NCI-H2107 treated with DMSO at 0.1 percent for 48 hours (cell line): ENCODE results near the gene CITED4.
A peak's percentile ranks its signal among the peaks of the same experiment; 100 is the strongest.

Experiments
- DNase-seq: peaks from one replicate; lab custom pipeline; 2025; ENCODE audit not compliant: unreplicated experiment; lab: John Stamatoyannopoulos, UW

Gene CITED4

DNA sequence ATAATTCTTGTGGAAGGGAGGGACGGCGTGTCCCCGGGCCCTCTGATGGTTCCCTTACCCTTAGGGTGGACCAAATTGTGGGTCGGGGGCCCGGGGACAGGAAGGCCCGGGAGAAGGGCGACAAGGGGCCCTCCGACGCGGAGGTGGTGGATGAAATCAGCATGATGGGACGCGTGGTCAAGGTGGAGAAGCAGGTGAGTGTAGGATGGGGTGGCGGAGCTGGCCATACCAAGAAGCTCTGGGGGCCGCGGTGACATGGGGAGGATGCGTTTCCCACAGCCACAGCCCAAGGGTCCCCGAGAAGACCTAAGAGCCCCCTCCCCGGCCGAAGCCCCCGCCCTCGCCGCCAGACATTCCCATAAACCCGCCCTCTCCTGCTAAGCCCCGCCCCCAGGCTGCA is 24.6 kb downstream of the CITED4 start:
- DNase-seq = no peak

DNA sequence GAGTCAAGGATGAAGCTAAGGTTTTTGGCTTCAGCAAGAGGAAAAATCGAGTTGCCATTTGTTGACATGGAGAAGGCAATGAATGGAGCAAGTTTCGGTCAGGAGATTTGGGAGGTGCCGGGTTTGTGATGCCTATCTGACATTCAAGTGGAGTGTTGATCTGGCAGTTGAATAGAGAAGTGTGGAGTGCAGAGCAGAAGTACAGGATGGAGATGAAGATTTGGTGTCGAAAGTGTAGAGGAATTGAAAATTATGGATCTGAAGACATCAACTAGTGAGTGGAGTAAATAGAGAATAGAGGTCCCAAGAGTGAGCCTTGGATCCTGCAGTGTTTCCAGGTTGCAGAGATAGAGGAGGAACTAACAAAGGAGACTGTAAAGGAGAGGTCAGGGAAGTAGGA is 25.9 kb downstream of the CITED4 start:
- no peak for DNase-seq

DNA sequence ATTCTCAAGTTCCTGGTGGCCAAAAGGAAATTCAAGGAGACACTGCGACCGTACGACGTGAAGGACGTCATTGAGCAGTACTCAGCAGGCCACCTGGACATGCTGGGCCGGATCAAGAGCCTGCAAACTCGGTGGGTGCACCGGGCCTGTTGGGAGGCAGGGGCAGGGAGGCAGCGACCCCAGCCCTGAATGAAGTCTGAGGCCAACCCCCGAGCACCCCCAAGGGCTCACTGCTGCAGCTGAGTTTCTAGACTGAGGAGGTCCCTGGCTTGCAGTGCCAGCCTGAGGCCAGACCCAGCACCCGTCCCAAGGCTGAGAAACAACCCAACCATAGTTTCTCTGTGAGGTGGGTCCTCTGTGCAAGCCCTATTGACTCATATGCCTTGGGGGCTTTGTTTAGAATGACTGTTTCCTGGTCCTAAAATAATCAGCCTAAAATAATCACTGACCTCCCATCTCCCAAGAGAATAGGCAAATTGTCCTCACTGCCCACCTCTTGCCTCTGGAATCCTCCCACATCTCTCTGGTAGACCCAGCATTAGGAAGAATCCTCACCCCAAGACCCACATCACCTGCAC is 27.1 kb downstream of the CITED4 start:
- no peak for DNase-seq

DNA sequence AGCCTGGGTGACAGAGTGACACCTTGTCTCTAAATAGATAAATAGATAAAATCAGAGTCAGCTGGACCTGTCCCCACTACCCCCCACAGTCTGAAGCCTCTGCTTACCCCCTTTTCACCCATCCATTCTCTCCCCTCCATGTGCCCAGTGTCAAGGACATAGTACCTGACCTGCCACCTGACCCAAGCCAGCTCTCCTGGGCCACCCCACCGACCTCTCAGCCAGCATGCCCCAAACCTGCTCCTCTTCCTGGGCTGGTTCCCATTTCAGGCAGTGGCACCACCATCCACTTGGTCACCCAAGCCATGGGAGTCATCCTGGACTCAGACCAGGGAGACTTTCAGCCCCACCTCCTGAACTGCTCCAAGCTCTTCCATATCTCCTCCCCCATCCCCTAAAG is 28.2 kb downstream of the CITED4 start:
- no peak for DNase-seq

DNA sequence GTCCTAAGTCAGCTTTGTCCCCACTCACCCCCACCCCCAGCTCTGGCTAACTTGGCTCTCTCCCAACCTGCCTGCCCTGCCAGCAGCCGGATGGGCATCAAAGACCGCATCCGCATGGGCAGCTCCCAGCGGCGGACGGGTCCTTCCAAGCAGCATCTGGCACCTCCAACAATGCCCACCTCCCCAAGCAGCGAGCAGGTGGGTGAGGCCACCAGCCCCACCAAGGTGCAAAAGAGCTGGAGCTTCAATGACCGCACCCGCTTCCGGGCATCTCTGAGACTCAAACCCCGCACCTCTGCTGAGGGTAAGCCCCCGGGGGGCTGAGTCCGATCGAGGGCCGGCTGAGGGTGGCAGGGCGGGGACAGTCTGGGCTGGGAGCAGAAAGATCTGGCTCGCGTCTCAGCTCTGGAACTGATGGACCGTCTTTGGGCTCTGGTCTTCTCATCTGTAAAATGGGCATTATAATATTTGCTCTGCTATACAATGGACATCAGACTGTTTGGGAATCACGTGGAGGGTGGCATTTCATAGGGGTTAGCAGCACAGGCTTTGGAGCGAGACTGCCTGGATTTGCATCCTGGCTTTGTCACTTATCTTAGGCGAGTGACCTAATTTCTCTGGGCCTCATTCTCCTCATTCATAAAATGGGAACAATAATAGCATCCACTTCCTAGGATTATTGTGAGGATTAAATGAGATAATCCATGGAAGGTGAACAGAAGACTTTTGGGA is 31.0 kb downstream of the CITED4 start:
- DNase-seq = no peak

DNA sequence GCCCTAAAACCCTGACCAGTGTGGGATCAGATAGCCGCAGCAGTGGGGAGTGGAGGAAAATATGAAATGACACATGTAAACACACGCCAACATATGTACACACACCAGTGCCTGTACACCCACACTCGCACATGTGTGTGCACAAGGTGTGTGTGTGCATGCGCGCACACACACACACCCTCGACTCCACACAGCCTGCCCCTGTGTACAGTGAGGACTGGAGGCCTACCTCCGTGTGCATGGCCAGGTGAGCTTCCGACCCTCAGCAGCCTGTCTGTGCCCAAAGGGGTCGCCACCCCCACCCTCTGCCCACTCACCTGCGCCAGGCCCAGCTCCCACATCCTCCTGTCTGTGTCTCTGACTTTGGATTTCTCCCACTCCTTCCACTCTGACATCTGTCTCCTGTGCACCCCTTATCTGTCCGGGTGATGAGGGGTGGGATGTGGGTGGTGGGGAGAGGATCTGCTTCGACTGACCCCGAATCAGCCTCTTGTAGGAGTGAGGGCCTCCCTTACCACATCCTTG is 31.7 kb downstream of the CITED4 start:
- DNase-seq = no peak

DNA sequence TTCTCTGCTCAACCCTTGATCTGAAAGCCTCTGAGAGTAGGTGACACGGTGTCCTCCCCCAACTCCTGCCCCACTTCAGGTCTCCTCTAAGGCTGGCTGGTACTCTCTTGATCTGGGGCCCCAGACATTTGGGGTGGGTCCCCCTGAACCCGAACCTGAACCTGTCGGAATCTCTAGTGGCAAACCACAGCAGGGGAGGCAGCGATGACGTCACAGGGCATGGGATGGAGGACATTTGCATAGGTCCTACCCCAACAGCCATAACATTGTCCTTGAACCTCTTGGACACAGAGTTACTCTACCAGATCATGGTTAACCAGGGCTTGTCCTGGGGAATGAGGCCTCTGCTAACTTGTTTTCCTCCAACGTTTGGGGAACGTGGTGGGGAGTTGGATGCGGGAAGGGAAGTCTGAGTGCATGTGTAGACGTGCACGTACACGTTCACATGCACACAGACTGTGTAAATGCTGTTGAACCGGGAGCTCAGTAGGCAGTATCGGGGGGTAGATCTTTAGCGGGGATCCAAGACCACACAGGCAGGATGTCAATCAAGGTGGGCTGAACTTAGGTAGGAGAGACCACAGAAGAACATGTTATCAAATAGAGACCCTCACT is 32.4 kb downstream of the CITED4 start:
- DNase-seq = no peak

DNA sequence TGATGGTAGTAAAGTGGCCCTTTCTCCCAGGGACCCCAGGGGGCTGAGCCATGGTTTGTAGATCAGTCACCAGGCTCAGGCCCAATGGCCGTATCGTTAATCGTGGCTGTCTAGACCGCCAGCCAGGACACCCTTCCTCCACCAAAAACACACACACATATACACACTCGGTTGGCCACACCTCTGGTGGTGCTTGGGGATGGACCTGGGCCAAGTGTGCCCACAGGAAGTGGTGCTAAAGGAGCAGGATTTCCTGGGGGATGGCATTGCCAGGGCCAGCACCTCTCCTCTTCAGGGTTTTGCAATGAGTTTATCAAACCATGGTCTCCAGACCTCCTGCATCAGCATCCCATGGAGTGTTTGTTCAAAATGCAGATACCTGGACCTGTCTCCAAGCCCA is 36.2 kb downstream of the CITED4 start:
- DNase-seq = no peak

DNA sequence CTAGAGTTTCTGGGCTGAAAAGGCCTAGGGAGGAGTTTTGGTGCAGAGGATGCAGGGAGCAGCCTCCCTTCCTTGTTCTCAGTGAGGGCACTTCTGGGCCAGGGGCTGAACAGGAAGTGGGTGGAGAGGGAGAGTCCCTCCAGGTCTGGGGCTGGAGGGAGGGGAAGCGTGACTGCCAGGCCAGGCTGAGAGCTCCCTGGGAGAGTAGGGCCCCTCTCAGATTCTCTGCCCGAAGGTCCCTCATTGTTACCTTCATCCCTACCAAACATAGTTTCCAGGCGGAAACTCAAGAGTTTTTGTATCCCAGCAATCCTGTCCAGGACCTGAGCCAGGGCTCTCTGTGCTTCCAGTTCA is 36.8 kb downstream of the CITED4 start:
- DNase-seq = no peak

DNA sequence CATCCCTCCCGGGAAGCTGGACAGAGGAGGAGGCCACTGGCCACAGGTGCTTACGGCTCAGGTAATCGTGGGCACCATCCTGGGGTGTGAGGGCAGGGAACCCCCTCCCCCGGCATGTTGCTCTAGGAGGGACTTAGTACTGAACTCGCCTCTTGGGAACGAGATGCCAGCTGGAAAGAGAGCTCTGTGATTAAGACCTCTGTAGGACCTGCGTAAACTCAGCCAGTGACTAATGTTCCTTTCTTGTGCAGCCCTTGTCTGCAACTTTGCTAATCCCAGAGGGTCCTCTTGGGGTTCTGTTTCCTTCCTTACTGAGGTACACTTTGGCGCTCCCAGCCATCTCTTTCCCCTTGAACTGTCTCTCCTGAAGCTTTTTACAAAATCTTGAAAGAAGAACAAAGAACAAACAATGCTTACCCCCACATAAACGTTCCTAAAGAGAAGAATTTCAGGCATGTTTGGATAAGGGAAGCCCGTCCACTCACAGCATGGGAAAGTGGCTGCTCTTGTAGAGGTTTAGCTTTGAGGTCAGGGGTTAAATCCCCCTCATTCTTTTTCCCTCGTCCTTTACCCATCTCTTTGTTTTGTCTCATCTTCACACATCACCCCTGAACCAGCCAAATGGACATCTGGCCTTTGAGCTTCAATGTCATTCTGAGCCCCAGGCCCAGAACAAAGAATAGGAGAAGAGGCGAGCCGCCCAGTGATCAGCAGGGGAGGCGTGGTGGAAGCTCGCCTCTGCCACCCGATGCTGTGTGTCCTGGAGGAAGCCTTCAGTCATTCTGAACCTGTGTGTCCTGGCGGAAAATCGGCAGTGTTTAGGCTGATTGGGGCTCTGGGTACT is 37.4 kb downstream of the CITED4 start:
- DNase-seq = no peak

DNA sequence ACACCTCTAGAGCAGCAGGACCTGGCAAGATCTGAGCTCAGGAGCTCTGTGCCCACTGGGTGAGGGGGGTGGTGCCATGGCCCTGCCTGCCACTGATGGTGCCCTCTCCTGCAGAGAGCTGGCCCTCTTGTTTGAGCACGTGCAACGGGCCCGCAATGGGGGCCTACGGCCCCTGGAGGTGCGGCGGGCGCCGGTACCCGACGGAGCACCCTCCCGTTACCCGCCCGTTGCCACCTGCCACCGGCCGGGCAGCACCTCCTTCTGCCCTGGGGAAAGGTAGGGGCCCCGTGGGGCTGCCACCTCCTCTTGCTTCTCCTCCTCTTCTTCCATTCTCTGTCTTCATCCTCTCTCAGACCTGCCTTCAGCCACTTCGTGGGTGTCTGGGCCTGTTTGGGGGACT is 38.2 kb downstream of the CITED4 start:
- DNase-seq = no peak

DNA sequence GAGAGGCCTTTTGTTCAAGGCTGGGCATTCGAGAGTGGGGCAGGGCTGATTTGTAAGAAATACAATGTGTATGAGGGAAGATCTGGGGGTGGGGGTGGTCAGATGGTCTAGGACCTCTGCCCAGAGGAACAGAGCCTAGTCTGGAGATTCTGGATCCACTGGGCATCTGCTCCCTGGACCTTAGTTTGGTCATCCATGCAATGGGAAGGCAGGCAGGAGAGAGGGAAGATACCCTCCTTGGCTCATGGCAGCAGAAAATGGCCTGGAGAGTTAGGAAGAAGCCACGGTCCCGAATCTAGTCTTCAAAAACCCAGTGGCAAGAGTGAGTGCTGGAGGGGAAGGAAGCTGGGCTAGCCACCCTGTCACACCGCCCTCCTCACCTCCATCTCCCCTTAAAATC is 38.8 kb downstream of the CITED4 start:
- no peak for DNase-seq

DNA sequence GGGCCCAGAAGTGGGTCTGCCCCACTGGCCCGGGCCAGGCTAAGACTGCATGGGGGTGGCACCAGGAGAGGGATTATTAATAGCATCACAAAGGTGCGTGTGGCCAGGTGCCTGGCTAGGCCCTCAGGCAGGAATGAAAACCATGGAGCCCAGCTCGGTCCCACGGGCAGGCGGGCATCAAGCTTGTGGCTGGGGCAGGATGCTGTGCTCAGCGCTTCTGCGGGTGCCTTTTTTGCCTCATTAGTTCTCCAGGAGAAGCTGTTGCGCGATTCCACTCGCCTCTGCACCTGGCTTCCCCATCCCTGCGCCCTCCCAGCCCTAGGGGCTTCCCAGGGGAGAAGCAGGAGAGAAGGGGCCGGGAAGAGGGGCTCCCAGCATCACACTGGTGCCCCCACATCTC is 39.3 kb downstream of the CITED4 start:
- no peak for DNase-seq

DNA sequence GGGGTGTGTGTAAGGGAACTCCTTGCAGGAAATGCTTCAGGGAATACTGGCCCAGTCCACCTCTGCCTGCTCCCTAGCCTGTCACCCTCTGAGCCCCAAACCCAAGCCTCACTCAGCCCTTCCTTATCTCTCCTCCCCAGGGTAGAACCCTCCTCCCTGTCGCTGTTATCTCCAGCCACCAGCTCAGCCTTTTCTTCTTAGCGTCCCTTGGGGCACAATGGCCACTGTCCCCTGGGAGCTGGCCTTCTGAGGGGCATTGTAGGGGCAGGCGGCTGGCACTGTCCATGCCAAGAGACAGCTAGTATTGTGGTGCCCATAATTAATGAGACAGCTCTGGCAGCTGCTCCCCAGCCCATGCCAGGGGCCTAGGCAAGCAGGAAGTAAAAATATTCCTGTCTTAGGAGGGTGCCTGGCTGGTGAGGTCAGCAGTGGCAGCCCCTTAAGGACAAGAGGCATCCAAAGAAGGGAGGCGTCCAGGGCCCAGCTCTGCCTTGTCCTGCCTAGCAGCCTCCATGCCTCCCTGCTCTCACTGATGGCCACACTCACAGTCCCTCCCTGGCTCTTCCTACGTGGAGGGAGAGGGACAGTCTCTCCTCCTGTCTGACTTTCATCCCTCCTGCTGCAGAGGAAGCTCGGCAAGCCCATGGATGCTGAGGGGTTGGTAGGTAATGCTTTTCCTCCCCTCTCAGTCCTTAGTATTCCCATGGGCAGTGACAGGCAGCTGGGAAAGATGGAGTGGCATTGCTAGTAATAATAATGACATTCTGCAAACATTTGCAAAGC is 41.1 kb downstream of the CITED4 start:
- DNase-seq = peak; percentile 30

DNA sequence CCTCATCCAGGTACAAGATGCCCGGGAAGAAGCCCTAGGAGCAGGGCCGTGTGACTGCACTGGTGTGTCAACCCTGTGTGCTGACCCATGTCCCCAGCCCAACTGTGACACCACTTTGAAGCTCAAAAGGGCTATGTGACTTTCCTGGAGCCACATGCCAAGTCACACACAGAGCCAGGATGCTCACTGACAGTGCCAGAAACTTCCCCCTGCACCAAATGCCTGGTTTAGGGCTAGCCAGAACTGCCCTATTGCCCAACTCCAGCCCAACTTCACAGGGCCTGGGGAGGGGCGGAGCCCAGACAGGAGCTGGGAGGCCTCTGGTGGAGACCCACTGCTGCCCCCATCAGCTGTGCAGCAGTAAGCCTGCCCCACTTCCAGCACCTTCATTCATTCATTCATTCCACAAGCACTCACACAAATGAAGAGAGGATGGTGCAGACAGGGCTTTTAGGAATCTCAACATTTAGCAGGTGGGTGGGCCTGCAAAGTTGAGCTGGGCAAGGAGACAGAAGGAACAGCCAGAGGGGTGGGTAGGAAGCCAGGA is 41.8 kb downstream of the CITED4 start:
- no peak for DNase-seq

DNA sequence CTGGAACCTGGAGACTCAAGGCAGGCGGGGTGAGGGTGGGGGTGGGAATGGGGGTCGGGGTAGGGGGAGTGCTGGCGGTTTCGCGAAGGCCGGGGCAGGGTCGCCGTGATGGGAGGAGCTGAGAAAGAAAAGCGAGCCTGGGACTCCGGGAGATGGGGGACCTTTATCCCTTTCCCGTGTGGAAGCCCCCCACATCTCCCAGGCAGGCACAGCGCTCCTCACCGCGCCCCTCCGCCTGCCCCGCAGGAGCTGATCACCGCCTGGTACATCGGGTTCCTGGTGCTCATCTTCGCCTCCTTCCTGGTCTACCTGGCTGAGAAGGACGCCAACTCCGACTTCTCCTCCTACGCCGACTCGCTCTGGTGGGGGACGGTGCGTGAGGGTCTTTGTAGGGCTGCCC is 43.1 kb downstream of the CITED4 start:
- no peak for DNase-seq

DNA sequence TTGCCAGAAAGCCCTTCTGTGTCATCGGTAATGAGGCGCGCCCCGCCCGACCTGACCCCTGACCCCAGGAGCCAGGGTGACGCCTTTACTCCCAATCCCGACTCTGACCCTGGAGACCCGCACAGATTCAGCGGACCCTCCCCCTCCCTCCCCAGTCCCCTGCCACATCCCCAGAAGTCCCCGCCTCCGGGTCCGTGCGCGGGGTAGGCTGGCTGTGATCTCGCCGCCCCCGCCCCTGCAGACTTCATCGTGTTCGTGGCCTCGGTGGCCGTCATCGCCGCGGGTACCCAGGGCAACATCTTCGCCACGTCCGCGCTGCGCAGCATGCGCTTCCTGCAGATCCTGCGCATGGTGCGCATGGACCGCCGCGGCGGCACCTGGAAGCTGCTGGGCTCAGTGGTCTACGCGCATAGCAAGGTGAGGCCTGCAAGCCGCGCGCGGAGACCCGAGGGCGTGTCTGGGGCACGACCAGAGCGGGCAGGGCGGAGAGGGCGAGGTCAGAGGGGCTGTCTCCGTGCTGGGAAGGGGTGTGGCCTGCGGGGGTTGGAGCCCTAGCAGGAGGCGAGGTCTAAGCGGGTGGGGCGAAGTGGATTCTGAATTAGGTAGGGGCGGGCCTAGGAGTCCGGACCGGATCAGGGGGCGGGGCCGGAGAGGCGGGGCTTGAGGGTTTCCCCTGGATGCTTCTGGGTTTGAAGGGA is 43.8 kb downstream of the CITED4 start:
- no peak for DNase-seq

DNA sequence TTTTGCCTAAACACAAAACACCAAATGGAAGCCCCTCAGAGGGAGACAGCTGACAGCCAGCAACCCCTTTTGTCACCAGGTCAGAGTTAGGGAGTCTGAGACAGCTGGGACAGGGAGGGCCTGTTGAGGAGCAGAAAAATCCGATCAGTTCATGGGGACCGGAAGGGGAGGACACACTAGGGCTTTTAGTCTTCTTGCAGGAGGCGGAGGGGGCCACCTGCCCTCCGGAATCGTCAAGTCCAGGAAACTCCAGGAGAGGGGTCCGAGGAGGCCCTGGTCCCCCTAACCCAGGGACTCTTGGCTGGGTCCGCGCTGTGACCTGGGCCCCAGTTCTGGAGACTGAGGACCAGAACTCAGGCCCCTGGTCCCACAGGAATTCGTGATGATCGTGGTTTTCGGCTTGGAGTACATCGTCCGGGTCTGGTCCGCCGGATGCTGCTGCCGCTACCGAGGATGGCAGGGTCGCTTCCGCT is 44.3 kb downstream of the CITED4 start:
- no peak for DNase-seq

DNA sequence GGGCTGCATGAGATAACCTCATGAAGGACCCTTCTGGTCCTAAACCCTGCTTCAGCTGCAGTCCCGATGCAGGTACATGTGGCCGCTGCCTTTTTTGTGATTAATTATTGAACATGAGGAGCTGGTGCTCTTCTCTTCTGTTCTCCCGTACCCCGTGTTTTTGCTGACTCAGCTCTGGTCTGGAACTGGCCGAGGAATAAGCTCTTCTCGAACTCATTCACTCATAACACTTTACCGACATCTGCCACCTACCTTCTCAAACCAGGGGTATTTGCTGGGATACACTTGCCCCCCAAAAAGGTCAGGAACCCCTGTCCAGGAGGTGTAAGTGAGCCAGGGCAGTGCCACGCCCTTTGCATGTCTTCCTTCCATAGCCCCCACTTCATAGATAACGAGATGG is 46.7 kb downstream of the CITED4 start:
- DNase-seq = no peak
